A673 (cell line): ENCODE measurements around the gene TIMM21.

Experiments used
- CTCF ChIP-seq: fragments of 300-800, 200-600 bp; sonication (generic); conservative IDR thresholded peaks from 2 replicates; pipeline ENCODE4 v1.5.1; 2017; ENCODE audit warnings: low read depth, mild to moderate bottlenecking, antibody characterized with exemption, low read length, moderate library complexity, mixed read lengths
- EZH2 ChIP-seq: fragments of 200-600 bp; sonication (generic); IDR thresholded peaks from 2 replicates; pipeline ENCODE4 v1.6.1; 2017; ENCODE audit warnings: borderline replicate concordance, low read depth, mild to moderate bottlenecking, mixed read lengths, antibody characterized with exemption, low read length; ENCODE audit not compliant: poor library complexity, severe bottlenecking

GRCh38 chr18:74131124-74131523 is 17.2 kb upstream of the TIMM21 start:
- TF ChIP-seq CTCF (no peak), EZH2 (no peak)
